GM19438 (cell line): Measurements from ENCODE around the gene GSC2.

ENCODE experiments used
- ATAC-seq: cut with Tn5 transposase; IDR thresholded peaks from one replicate; pipeline ENCODE4 v1.9.1; 2021; ENCODE audit warnings: low read depth; ENCODE audit not compliant: unreplicated experiment

The GSC2 gene

DNA sequence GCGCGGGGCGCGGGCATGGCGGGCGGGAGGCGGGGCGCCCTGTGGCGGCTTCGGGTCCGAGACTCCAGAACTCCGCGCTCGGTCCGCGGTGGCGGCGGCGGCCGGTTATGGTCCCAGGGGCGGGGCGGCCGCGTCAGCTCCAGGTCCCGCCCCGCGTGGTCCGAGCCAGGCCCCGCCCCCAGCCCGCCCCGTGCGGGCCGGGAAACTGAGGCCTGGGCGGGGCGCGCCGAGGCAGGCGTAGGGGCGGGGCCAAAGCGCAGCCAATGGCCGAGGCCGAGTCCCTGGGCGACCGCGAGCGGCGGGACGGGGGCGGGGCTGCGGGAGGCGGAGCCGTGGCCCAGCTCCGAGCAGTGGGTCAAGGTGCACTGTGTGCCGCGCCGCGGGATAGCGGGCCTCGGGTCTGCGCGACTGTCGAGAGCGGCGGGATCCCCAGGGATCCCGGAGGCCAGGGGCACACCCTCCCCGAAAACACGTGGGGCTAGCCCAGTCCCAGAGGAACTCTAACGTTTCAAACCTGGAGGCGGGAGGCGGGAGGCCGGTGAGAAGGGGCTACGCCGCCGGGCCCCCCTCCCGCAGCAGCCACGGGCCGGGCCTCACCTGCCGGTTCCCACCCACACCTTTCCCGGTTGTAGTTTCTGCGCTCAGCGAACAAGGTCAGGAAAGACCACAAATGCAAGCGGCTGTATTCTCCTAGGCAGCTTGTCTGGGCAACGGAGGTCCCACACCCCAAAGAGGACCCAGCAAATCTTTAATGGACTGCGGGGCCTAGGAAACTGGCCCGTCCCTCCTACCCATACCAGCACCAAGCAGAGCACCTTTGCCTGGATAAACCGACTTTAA lies 28.8 kb upstream of the GSC2 start, which contains the start of gene SLC25A1:
TSS of gene SLC25A1 (minus strand) at position 80 of the 840 bp plus-strand sequence. CDS start at position 17, 63 bp downstream.
- peak; percentile 61 for ATAC-seq

DNA sequence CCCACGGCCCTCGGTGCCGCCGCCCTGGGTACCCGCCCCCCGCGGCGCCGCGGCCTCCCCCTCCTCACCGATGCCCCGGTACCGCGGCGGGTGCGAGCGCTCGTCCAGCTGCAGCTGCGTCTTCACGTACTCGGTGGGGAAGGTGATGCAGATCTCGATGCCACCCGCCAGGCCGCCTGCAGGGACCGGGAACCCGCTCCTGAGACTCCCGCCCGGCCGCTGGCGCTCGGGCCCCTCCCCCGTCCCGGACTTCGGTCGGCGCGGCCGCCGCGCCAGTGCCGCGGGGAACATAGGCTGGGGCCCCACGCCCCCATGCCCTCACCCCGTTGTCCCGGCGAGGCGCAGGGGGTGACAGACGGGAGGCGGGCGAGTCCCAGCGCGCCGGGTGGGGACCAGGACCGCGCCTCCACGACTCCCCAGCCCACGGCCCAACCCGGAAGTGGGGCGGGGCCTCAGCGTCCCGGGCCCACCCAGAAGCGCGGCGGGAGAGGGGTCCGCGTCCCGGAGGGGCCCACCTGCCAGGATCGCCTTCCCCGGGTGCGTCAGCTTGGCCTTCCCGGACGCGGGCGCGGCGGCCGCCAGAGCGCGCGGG lies 28.1 kb upstream of the GSC2 start:
- peak; percentile 33 for ATAC-seq

DNA sequence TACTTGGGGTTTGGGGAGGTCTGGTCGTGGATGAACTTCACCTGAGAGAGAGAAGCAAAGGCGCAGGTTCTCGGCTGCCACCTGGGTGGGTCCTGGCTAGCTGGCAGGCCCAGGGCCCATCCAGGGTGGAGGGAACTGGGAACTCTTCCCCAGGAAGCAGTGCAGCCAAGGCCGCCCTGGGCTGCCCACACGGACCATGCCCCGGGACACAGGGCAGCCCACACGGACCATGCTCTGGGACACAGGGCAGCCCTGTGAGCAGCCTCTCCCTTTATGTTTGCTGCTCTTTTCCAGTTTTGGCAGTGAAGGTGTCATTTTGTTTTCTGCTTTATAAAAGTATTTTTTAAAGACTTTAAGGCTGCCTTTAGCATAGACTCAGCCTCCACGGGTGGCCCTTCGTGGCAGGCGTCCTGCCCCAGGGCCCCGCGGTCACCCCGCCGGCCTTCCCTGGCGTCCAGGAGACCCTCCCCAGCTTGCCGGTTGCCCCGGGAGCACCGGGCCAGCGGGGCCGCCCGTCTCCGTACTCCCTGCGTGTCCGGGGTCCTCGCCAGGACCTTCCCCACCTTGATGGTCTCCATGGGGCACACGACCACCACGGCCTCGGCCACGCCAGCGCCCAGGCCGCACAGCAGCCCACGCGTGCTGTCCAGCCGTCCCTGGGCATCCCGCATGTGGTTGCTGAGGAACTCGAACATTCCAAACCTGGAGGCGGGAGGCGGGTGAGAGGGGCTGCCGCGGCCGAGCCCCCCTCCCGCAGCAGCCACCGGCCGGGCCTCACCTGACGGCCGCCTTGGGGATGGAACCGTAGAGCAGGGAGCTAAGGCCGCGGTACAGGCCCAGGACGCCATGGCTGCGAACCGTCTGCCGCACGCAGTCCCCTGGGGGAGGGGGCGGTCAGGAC lies 27.3 kb upstream of the GSC2 start:
- ATAC-seq = no peak

DNA sequence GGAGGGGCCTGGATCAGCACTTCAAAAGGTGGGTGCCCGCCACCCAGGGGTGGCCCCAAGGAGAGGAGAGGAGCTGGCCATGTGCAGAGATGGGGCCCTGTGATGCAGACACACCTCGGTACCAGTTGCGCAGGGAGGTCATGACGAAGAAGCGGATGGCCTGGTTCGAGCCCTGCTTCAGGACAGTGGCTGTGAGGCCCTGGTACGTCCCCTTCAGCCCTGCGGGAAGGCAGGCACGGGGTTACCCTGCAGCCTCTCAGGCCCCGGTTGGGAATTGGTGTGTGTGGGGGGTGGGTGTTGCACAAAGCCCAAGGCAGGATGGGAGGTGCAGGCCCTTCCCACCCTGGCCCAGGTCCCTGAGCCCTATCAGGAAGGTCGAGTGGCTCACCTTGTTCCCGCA lies 26.6 kb upstream of the GSC2 start:
- no peak for ATAC-seq

DNA sequence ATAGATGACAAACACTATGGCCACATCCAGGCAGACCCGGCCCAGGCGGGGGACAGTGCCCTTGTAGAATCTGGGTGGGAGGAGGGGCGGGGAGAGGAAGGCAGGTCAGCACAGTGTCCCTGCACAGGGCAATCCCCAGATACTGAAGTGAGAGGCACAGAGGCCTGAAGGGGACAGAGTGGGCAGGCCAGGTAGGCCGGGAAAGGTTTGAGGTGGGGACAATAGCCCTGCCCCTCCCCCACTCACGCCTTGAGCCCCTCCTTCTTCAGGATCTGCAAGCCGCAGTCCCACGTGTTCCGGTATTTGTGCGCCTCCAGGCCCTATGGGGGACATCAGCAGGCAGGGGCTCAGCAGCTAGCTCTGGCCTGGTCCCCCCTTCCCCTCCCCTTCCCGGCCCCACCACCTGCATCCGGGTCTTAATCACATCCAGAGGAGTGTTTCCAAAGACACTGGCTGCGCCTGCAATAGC lies 26.1 kb upstream of the GSC2 start:
- no peak for ATAC-seq

DNA sequence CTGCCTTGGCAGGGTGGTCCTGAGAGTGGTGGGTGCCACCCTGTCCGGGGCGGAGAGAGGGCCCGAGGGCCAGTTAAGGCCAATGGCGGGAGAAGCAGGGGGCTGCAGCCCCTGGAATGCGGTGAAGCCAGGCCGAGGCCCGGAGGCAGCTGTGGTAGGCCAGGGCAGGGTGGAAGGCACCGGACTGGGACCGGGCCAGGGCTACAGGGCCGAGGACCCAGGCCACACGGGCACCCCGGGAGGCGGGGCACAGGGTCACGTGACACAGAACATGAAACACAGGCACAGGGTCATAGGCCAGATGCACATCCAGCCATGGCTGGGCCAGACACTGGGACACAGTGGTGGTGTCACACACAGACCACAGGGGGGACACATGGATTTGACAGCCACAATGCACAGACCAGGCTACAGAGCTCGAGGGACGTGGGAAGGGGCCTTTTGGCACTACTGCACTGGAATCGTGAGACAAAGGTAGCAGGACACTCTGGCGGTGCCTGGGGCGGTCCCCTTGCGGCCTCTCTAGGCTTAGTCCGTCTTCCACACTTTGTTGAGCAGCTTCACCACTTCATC lies 25.6 kb upstream of the GSC2 start:
- ATAC-seq = no peak

DNA sequence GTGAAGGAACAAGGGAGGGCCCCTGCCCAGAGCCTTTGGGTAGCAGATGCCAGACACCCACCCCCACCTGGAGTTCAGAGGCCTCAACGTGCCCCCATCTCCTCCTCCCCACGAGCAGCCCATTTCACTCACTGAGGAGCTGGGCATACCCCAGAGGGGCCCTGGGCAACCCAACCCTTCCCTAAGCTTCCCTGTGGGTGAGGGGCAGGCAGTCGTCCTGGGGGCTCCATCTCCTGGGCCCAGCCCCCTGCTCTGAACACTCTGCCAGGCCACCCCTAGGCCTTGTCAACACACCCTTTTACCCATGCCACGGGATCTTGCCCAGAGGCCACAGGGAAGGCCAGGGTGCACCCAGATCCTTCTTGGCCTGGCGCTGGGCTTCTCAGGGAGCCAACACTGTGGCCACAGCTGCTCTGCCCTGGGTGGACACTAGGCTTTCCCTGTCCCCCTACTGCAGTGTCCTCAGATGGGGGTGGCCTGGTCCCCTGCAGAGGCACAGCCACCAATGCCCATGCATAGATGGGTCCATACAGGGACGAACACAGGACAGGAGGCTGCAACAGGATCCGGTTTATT lies 25.0 kb upstream of the GSC2 start:
- ATAC-seq = no peak

DNA sequence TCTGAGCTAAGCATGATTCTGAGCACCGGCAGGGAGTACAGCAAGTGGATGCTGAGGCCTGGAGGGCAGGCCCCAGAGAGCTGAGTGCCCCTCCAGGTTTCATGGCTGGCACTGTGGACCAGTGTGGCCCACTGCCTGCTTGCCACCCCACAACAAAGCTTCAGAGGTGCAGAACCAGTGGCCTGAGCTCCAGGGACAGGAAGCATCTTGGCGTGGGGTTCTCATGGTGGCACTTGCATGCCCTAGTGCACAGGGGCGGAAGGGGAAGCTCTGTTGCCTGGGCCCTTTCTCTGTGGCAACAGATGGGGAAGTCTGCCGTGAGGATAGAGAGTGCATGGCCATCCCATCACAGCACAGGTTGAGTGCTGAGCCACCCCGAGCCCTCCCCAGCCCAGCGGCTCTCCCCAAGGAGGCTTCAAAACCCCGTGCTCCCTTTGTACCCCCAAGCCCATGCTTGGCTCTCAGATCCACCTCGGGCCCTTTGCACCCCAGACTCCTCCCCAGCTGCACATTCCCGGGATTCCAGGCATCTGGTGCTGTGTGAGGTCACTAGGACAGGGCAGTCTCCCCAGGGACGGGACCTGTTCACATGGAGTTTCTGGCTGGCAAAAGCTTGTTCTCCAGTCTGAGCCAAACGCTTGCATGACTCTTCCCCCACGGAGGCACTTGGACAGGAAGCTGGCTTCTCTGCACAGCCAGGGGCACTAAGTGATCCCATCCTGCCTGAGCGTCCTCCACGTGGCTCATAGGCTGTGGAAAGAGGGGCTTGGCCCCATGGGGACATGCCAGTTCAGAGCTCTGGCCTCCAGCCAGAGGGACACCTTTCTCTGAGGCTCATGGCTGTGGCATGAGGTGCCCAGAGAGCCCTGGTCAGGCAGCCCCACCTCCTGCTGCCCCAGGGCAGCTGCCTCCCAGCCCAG lies 24.3 kb upstream of the GSC2 start:
- ATAC-seq = no peak

DNA sequence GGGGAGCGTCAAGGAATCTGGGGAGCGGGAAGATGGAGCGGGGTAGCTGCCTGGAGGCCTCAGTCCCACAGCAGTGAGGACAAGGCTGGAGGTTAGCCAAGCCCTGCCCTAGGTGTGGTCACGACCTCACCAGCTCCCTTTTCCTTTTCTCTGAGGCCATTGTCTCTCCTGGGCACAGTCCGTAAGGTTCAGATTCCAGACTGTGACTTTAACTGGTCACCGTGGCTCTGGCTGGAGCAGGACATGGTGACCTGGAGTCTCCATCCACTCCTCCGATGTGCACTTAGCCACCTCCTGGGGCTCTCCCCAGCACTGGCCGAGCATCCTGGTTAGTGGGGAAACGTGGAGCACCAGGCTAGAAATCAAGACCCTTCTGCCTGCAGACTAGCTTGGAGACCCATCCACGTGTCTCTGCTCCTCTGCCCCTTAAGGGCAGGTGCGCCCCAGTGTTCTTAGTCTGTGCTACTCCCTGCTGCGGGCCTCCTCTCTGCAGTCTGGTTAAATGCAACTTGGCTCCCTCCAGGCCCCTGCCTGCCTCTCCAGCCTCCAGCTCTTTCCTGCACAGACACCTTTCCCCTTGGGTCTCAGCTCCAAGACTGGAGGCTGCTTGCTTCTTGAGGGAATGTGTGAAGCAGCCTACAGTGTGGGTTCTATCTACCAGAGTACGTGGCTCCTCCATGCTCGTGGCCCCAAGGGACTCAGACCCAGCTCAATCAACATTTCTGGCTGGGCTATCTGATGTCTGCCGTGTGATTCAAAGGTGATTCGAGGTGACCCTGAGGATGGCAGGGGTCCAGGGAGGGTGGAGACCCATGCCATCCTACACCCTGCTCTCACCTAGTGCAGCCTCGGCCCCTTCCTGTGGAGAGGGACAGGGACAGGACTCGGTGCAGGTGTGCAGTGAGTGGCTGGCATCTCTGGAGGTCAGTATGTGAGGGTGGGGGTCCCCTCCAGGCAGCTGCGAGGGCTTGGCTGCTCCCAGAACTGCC lies 23.2 kb upstream of the GSC2 start:
- no peak for ATAC-seq

DNA sequence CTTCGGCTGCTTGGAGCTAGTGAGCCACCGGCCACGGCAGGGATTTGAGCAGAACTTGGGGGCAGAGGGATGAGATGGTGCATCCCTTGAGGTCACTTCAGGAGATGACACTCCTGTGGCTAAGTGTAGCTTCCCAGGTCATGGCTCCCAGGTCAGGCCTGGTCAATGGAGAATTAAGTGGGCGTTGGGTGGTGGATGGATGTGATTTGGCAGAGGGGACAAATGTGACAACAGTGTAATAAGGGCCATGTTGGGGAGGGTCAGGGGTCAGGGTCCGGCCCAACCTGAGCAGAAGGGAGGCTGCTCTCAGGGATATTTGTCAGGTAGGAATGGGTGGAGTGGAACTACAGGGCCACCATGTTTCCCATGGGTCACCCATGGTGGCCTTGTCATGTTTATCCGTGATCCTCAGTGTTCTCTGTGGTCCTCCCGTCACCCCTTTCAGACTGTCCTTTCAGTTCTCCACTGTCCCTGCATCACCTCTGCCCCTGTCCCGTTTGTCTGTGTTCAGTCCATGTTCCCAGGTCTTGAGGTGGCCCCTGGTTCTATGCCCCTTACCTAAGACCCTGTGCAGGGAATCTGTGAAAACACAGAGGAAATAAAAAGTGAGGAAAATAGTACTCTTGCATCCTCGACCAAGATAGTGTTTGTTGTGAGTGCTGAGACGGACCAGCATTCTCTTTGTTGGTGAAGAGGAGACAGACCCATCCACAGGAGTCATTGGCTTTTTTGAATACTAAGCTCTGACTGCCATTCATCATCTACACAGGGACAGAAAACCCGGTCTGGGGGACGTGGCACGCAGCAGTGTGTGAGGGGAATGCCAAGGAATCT lies 22.3 kb upstream of the GSC2 start:
- no peak for ATAC-seq

DNA sequence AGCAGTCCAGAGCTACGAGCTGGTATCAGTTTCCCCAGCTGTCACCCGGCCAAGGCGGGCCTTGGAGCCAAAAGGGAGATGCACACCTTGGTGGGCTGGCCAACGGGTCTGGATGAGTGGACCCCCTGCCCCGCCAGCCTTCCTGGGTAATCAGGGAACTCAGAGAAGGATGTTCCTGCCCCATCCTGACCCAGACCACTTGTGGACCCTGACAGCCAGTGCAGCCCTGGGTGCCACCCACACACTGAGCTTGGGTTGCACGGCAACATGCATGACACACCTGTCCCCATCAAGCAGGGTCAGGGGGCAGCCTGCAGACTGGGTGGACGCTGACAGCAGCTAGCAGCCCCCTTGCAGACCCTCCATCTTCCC lies 19.8 kb upstream of the GSC2 start:
- ATAC-seq = no peak

DNA sequence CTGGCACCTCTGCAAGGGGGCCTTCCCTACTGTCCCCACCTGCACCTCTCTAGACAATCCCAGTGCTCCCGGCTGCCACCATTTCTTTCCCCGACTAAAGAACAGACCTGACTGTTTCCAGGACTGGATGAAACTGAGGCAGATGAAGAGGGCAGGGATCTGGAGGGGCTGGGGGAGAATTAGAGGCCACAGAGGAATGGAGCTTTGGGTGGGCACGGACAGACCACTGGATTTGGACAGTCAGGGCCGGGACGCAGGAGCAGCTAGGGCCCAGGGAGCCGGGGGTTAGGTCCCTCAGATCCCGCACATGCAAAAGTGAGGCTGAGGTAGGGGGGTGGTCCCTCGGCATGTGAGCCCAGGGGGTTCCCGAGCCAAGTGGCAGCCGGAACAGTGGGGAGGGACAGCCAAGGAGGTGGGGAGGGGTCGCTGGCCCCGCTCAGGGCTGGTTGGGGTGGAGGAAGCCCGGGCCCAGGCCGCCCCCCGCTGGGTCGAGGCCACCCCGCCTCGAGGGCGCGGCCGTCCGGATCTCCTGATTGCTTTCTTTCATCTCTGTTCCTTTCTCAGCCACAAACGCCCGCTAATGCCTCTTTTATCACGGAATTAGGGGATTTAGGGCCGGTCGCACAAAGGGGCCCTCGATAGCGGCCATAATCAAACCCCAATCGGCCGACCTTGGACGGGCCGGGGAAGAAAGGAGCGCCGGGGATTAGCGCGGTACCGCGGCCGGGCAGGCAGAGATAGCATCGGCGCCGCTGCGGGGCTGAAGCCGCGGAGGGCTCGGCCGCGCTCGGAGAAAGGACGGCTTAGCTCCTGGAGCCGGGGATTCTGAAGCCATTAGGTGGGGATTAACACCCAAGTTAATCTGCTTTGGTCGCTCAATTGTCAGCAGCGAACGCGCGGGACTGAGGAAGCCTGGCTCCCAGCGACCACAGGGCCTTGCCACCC lies 19.2 kb upstream of the GSC2 start:
- ATAC-seq = no peak

DNA sequence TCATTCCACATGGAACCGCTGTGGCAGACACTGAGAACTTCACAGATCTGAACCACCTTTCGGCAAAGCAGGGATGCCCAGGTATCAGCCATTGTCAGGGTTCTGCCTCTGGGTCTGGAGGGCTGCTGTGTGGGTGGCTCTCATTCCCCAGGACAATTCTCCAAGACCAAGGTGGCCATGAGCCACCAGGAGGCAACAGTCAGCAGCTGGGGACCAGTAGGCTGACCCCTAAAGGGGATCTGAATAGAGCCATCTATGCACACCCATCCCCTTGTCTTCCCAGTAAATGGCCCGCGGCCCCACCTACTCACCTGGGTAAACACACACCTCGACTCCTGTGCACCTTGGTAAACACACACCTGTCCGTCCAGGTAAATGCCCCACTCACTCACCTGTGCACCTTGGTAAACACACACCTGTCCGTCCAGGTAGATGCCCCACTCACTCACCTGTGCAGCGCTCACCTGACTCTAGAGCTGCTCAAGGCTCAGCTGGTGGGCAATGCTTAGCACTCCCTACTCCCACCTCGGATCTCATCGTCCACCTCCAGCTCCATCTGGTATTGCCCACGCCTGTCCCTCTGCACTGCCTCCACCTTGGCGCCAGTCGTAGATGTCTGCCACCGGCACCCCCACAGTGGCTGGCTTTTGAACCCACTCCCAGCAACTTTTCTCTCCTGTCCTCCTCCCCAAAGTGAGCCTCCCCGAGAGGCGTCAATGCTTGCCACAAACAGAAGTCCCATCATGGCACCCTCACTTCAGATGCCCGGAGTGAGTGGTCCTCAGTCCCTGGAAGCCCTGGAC lies 18.2 kb upstream of the GSC2 start:
- ATAC-seq = no peak

DNA sequence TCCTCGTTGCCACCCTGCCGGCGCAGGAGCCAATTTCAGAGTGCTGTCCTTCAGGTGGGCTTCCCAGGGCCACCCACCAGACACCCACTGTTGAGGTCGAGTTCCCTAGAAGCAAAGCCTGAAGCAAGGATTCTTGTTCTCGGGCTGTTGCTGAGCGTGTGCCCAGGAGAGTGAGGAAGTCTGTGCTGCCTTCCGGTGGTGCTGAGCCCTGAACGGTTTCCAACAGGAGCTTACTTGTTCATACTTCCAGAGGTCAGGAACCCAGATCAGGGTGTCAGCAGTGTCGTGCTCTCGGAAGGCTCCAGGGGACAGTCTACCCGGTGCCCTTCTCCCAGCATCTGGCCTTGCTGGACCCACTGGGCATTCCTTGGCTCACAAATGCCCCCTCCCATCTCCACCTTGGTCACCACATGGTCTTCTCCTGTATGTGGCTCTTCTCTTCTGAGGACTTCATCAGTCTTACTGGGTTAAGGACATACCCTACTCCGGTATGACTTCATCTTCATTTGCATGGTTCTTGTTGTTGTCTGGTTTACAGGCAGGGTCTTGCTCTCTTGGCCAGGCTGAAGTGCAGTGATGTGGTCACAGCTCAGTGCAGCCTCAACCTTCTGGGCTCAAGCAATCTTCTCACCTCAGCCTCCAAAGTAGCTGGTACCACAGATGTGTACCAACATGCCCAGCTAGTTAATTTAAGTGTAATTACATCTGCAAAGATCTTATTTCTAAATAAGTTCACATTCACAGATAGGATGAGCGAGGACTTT lies 17.2 kb upstream of the GSC2 start:
- no peak for ATAC-seq

DNA sequence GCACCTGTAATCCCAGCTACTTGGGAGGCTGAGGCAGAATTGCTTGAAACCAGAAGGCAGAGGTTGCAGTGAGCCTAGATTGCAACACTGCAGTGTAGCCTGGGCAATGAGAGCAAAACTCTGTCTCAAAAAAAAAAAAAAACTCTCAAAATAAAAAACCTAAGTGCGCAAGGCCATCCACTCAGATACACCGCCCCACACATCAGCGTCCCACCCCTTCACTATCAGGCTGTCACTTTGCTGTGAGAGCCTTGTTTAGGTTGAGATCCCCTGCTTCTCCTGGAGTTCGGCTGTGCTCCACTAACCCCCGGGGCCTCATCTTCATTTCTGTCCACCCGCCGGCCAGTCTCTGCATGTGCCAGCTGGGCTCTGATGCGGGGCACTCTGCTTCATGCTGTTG lies 16.3 kb upstream of the GSC2 start:
- ATAC-seq = no peak
